Amygdala (tissue), 56 donors: ENCODE measurements around the gene QPCT.
"Not testable (repeated sequence)": the region's sequence is repeated elsewhere in the genome, so short reads cannot be mapped to it uniquely, and the experiment has no call there.

Source experiments
- DNase-seq, 56 donors: peaks; one replicate each; lab custom pipeline; 2025; lab: John Stamatoyannopoulos, UW

QPCT gene

GRCh38 chr2:37389395-37389794 is 45.0 kb downstream of the QPCT start:
- no peak for DNase-seq

GRCh38 chr2:37389989-37390765 is 45.7 kb downstream of the QPCT start:
- peak in 1 of 56 donors; percentile 5 for DNase-seq

GRCh38 chr2:37390777-37391176 is 46.3 kb downstream of the QPCT start:
- DNase-seq, result no peak

GRCh38 chr2:37391711-37392110 is 47.3 kb downstream of the QPCT start:
- DNase-seq, result no peak

GRCh38 chr2:37392428-37392827 is 48.0 kb downstream of the QPCT start:
- no peak for DNase-seq

- DNase-seq, result peak in 1 of 56 donors; percentile 19
These were observed 49.8 kb downstream of the QPCT start for GRCh38 chr2:37394263-37394662.

- no peak for DNase-seq
These were observed 50.5 kb downstream of the QPCT start for GRCh38 chr2:37394796-37395555.

- no peak for DNase-seq
These were observed 52.6 kb downstream of the QPCT start for GRCh38 chr2:37396890-37397565.

GRCh38 chr2:37398990-37399389 is 54.6 kb downstream of the QPCT start:
- no peak for DNase-seq

GRCh38 chr2:37400041-37400440 is 55.6 kb downstream of the QPCT start:
- DNase-seq, result no peak

- DNase-seq, result no peak
These were observed 58.2 kb downstream of the QPCT start for GRCh38 chr2:37402636-37403035.

GRCh38 chr2:37405781-37406180 is 61.4 kb downstream of the QPCT start:
- no peak for DNase-seq

GRCh38 chr2:37412231-37412630 is 67.8 kb downstream of the QPCT start:
- no peak for DNase-seq

- not testable (repeated sequence) for DNase-seq
These were observed 69.6 kb downstream of the QPCT start for GRCh38 chr2:37413911-37414469.

GRCh38 chr2:37414470-37414949 is 70.1 kb downstream of the QPCT start:
- peak in 2 of 56 donors; percentile 6 to 39 for DNase-seq

GRCh38 chr2:37415128-37415820 is 70.8 kb downstream of the QPCT start:
- no peak for DNase-seq

- DNase-seq, result no peak
These were observed 72.9 kb downstream of the QPCT start for GRCh38 chr2:37417321-37417720.

GRCh38 chr2:37418956-37419355 is 74.5 kb downstream of the QPCT start:
- no peak for DNase-seq

GRCh38 chr2:37421686-37422085 is 77.3 kb downstream of the QPCT start:
- no peak for DNase-seq

GRCh38 chr2:37422816-37423215 is 78.4 kb downstream of the QPCT start:
- DNase-seq, result no peak
